ENCODE results near the gene IQGAP2. TPM values are rescaled to one million over a fixed set of nuclear protein-coding genes. Genes with fewer than 3 reads are reported as not detected.
A peak's percentile ranks its signal among the peaks of the same experiment; 100 is the strongest.
"Not testable (repeated sequence)": the region's sequence is repeated elsewhere in the genome, so short reads cannot be mapped to it uniquely, and the experiment has no call there.

IQGAP2 gene
- total and polyA plus RNA-seq, 3 donors from 2014 or later, result 33.5 to 78.6 (median 60.2) TPM

DNA sequence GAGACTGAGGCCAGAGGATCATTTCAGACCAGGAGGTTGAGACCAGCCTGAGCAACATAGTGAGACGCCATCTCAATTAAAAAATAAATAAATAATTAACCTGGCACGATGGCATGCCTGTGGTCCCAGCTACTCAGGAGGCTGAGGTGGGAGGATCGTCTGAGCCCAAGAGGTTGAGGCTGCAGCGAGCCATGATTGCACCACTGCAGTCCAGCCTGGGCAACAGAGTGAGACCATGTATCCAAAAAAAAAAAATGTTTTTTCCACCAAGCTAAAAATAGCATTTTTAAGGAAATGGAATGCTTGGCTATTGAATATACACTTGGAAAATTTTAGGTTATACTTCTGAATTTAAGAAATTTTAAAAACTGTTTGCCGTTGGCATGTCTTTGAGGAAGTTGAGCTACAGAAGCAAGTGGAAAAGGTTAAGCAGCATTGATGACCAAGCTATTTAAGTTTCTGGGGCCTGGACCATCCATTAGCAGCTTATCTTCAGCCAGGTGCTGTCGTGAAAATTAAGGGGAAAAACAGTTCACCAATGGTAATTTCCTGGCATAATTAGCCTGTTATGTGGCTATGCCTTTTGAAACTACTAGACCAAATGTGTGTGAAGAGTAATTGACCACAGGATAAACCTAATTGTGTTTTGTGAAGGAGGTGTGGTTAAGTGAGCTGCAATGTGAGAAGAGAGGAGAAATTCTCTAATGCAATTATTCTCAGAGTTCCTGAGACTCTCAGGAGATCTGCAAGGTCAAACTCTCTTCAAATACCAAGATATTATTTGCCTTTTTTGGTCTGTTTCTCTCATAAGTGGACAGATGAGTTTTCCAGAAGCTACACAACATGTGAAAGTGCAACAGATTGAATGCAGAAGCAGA, 333.8 kb downstream of the IQGAP2 start:
- Histone ChIP-seq H3K9me3 (no peaks in the 10 kb centered on the region), H3K4me1 (peaks cover 6% of the 10 kb centered on the region), H3K36me3 (ENCODE audit: low read depth, missing control alignments) (no peaks in the 10 kb centered on the region), H3K4me3 (no peak overlapping the region), H3K27me3 (no peaks in the 10 kb centered on the region), H3K27ac (no peak overlapping the region)
- no peak for TF ChIP-seq POLR2A (IDR thresholded peaks at IDR 0.05)
- TF ChIP-seq, protein P1, sequence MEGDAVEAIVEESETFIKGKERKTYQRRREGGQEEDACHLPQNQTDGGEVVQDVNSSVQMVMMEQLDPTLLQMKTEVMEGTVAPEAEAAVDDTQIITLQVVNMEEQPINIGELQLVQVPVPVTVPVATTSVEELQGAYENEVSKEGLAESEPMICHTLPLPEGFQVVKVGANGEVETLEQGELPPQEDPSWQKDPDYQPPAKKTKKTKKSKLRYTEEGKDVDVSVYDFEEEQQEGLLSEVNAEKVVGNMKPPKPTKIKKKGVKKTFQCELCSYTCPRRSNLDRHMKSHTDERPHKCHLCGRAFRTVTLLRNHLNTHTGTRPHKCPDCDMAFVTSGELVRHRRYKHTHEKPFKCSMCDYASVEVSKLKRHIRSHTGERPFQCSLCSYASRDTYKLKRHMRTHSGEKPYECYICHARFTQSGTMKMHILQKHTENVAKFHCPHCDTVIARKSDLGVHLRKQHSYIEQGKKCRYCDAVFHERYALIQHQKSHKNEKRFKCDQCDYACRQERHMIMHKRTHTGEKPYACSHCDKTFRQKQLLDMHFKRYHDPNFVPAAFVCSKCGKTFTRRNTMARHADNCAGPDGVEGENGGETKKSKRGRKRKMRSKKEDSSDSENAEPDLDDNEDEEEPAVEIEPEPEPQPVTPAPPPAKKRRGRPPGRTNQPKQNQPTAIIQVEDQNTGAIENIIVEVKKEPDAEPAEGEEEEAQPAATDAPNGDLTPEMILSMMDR (IDR thresholded peaks at IDR 0.05), result no peak
- DNase-seq, result no peak
- intact Hi-C loops (cut with DNase I; ENCODE audit: low total_unique reads), result no loop called here
- 72 to 75% methylated on average over 6 of the region's 6 CpGs for WGBS, 2 donors

DNA sequence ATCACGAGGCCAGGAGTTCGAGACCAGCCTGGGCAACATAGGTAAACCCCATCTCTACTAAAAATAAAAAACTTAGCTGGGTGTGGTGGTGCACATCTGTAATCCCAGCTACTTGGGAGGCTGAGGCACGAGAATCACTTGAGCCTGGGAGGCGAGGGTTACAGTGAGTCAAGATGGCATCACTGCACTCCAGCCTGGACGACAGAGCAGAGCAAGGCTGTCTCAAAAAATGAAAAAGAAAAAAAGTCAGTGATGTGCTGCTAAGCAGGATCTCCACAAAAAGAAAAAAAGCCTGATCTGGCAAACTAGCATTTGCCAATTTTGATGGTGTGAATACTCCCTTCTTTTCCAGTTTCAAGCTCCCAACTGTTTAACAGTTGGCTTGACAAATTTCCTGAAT, 334.8 kb downstream of the IQGAP2 start:
- H3K27ac ChIP-seq, result no peak overlapping the region
- TF ChIP-seq, protein P1 (IDR thresholded peaks at IDR 0.05), result no peak
- TF ChIP-seq POLR2A (IDR thresholded peaks at IDR 0.05), result no peak
- DNase-seq, result no peak
- no peaks in the 10 kb centered on the region for H3K36me3 ChIP-seq (ENCODE audit: low read depth, missing control alignments)
- no peaks in the 10 kb centered on the region for H3K9me3 ChIP-seq
- 87% methylated on average over 5 of the region's 5 CpGs for WGBS, 2 donors
- no peak overlapping the region for H3K4me3 ChIP-seq
- intact Hi-C loops (cut with DNase I; ENCODE audit: low total_unique reads), result no loop called here
- H3K27me3 ChIP-seq, result no peaks in the 10 kb centered on the region
- peaks cover 6% of the 10 kb centered on the region for H3K4me1 ChIP-seq

DNA sequence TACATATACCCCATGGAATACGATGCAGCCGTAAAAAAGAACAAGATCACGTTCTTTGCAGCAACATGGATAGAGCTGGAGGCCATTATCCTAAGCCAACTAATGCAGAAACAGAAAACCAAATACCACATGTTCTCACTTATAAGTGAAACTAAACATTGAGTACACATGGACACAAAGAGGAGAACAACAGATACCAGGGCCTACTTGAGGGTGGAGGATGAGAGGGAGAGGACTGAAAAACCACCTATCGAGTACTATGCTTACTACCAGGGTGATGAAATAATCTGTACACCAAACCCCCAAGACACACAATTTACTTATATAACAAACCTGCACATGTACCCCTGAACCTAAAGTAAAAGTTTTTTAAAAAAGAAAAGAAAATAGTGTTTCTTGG, 338.4 kb downstream of the IQGAP2 start:
- WGBS, 2 donors, result 95 to 99% methylated on average over 4 of the region's 4 CpGs
- H3K27me3 ChIP-seq; H3K4me1 ChIP-seq; H3K4me3 ChIP-seq; H3K27ac ChIP-seq; H3K36me3 ChIP-seq (ENCODE audit: low read depth, missing control alignments); intact Hi-C loops (cut with DNase I; ENCODE audit: low total_unique reads); H3K9me3 ChIP-seq; DNase-seq: not testable (repeated sequence)

DNA sequence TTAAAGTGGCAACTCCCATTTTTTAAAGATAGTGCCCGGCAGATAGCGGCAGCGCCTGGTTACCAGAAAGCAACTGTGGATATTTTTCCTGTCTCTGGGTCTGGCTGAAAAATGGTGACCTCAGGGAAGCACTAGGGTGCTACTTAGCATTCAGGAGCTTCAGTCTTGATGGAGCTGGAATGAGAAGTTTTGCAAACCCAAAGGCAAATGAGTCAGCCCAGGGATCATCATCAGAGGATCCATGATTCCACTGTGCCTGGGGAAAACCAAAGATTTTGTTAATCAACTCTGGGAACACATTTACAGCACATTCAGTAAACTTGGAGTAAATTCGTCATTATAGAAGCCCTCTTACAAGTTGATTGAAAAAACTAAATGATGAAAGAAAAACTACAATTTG, 339.5 kb downstream of the IQGAP2 start:
- H3K36me3 ChIP-seq (ENCODE audit: low read depth, missing control alignments), result no peaks in the 10 kb centered on the region
- no peak overlapping the region for H3K4me3 ChIP-seq
- H3K9me3 ChIP-seq, result no peaks in the 10 kb centered on the region
- peaks cover 6% of the 10 kb centered on the region for H3K4me1 ChIP-seq
- intact Hi-C loops (cut with DNase I; ENCODE audit: low total_unique reads), result no loop called here
- WGBS, 2 donors, result 63 to 81% methylated on average over 4 of the region's 4 CpGs
- TF ChIP-seq, protein P1 (IDR thresholded peaks at IDR 0.05), result no peak
- no peak for TF ChIP-seq POLR2A (IDR thresholded peaks at IDR 0.05)
- H3K27me3 ChIP-seq, result no peaks in the 10 kb centered on the region
- peak overlapping the region in 1 of 2 donors; percentile 78 for H3K27ac ChIP-seq
- no peak for DNase-seq

DNA sequence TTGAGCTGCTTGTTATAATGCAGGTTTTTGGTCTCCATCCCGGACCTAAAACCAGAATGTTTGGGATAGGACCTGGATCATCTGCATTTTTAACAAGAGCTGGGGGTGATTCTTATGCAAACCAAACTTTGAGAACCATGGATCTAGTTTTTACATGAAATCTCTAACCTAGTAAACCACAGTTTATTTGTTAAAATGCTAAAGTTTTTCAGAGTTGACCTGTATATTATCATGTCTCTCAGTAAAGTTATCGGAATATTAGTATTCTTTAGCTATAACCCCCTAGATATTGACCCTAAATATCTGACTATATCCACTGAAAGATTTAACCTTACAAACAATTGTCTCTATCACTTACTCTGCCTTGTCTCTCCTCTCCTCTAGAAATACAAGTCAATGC, 341.5 kb downstream of the IQGAP2 start:
- intact Hi-C loops (cut with DNase I; ENCODE audit: low total_unique reads), result no loop called here
- H3K27ac ChIP-seq, result no peak overlapping the region
- TF ChIP-seq, protein P1 (IDR thresholded peaks at IDR 0.05), result no peak
- TF ChIP-seq POLR2A (IDR thresholded peaks at IDR 0.05), result no peak
- WGBS, 2 donors, result 75 to 84% methylated on average over 2 of the region's 2 CpGs
- DNase-seq, result no peak
- no peaks in the 10 kb centered on the region for H3K27me3 ChIP-seq
- no peak overlapping the region for H3K4me3 ChIP-seq
- H3K4me1 ChIP-seq, result no peaks in the 10 kb centered on the region
- no peaks in the 10 kb centered on the region for H3K36me3 ChIP-seq (ENCODE audit: low read depth, missing control alignments)
- no peaks in the 10 kb centered on the region for H3K9me3 ChIP-seq

All from testis (tissue), 3 donors.